ENCODE results near the gene ASAP3.

ASAP3 gene

GRCh38 chr1:23422241-23422877 lies 61.6 kb downstream of the ASAP3 start:
- peak; percentile 43 for DNase-seq

- DNase-seq, result no peak
These were observed 62.2 kb downstream of the ASAP3 start for GRCh38 chr1:23421753-23422240.

- no peak for DNase-seq
These were observed 62.6 kb downstream of the ASAP3 start for GRCh38 chr1:23421343-23421742.

- DNase-seq, result no peak
These were observed 63.2 kb downstream of the ASAP3 start for GRCh38 chr1:23420778-23421177.

- no peak for DNase-seq
These were observed 64.8 kb downstream of the ASAP3 start for GRCh38 chr1:23419180-23419579.

GRCh38 chr1:23417570-23417969 lies 66.4 kb downstream of the ASAP3 start:
- DNase-seq, result no peak

- DNase-seq, result no peak
These were observed 67.0 kb downstream of the ASAP3 start for GRCh38 chr1:23416964-23417363.

- DNase-seq, result no peak
These were observed 75.1 kb downstream of the ASAP3 start for GRCh38 chr1:23408797-23409290.

- no peak for DNase-seq
These were observed 76.9 kb downstream of the ASAP3 start for GRCh38 chr1:23407016-23407630.

GRCh38 chr1:23405946-23406345 lies 78.0 kb downstream of the ASAP3 start:
- no peak for DNase-seq

- DNase-seq, result peak; percentile 76
These were observed 80.1 kb downstream of the ASAP3 start for GRCh38 chr1:23403735-23404486.

GRCh38 chr1:23403355-23403734 lies 80.6 kb downstream of the ASAP3 start:
- no peak for DNase-seq

GRCh38 chr1:23403038-23403336 lies 81.0 kb downstream of the ASAP3 start:
- no peak for DNase-seq

GRCh38 chr1:23402286-23403037 lies 81.5 kb downstream of the ASAP3 start:
- no peak for DNase-seq

GRCh38 chr1:23401313-23401712 lies 82.7 kb downstream of the ASAP3 start:
- no peak for DNase-seq

GRCh38 chr1:23400324-23401114 lies 83.5 kb downstream of the ASAP3 start:
- DNase-seq, result no peak

GRCh38 chr1:23399229-23399628 lies 84.8 kb downstream of the ASAP3 start:
- DNase-seq, result no peak

- no peak for DNase-seq
These were observed 86.1 kb downstream of the ASAP3 start for GRCh38 chr1:23397908-23398307.

- DNase-seq, result no peak
These were observed 87.6 kb downstream of the ASAP3 start for GRCh38 chr1:23396380-23396779.

GRCh38 chr1:23395849-23396248 lies 88.1 kb downstream of the ASAP3 start:
- no peak for DNase-seq

- no peak for DNase-seq
These were observed 88.7 kb downstream of the ASAP3 start for GRCh38 chr1:23395154-23395724.

- DNase-seq, result no peak
These were observed 89.3 kb downstream of the ASAP3 start for GRCh38 chr1:23394684-23395083.
